HG03135 (cell line): ENCODE data around the gene CARD11.

Experiments
- ATAC-seq: cut with Tn5 transposase; IDR thresholded peaks from one replicate; pipeline ENCODE4 v1.9.1; 2021; ENCODE audit warnings: mild to moderate bottlenecking, moderate library complexity; ENCODE audit not compliant: unreplicated experiment

The CARD11 gene

GRCh38 chr7:2945171-2945570 lies 98.5 kb downstream of the CARD11 start:
- no peak for ATAC-seq

GRCh38 chr7:2944739-2945138 lies 98.9 kb downstream of the CARD11 start:
- ATAC-seq = no peak

GRCh38 chr7:2943851-2944601 lies 99.6 kb downstream of the CARD11 start:
- ATAC-seq = no peak

GRCh38 chr7:2941216-2941859 lies 102.3 kb downstream of the CARD11 start:
- ATAC-seq = no peak

GRCh38 chr7:2940466-2940865 lies 103.2 kb downstream of the CARD11 start:
- no peak for ATAC-seq

GRCh38 chr7:2939193-2939885 lies 104.3 kb downstream of the CARD11 start:
- no peak for ATAC-seq

GRCh38 chr7:2938514-2939192 lies 105.0 kb downstream of the CARD11 start:
- ATAC-seq = no peak

- ATAC-seq = no peak
These were observed 105.8 kb downstream of the CARD11 start for GRCh38 chr7:2937701-2938513.

- no peak for ATAC-seq
These were observed 106.6 kb downstream of the CARD11 start for GRCh38 chr7:2936891-2937580.

GRCh38 chr7:2936301-2936700 lies 107.4 kb downstream of the CARD11 start:
- no peak for ATAC-seq

- ATAC-seq = no peak
These were observed 108.5 kb downstream of the CARD11 start for GRCh38 chr7:2934984-2935740.

GRCh38 chr7:2934211-2934731 lies 109.4 kb downstream of the CARD11 start:
- no peak for ATAC-seq

- no peak for ATAC-seq
These were observed 111.0 kb downstream of the CARD11 start for GRCh38 chr7:2932402-2933251.

GRCh38 chr7:2931034-2931415 lies 112.6 kb downstream of the CARD11 start:
- ATAC-seq = no peak

- no peak for ATAC-seq
These were observed 113.2 kb downstream of the CARD11 start for GRCh38 chr7:2930310-2931033.

- ATAC-seq = no peak
These were observed 114.1 kb downstream of the CARD11 start for GRCh38 chr7:2929321-2930201.
